Breast epithelium (tissue), 3 donors: ENCODE measurements around the gene CPXM2.

ENCODE experiments used
- POLR2AphosphoS5 ChIP-seq, 3 donors: sonication (generic); formaldehyde crosslinking; IDR thresholded peaks; one replicate each; pipeline ENCODE4 v1.6.1; 2017; ENCODE audit warnings: antibody characterized with exemption in 3 of 3
- TF ChIP-seq, protein P1 (sequence below), 3 donors: fragments of 450-650 bp; IDR thresholded peaks; one replicate each; pipeline ENCODE4 v1.5.1; 2016 to 2017; ENCODE audit warnings: antibody characterized with exemption in 3 of 3, mild to moderate bottlenecking in 3 of 3, moderate library complexity in 3 of 3

DNA sequence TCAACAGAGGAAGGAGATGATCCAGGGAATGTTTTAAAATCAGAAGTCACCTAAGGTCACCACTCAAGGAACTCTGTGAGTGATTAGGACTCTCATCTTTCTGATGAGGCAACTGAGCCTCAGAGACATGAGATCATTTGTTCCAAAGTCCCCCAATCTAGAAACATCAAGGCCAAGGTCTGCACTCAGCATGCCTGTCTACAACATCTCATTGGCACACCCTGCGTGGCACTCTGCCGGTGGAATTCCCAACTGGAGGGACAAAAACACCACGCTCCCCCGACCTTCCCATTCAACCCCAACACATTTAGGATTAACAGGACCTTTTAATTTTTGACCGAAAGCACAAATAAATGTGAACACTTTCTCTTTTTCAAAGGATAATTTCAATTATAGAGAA is 31.4 kb downstream of the CPXM2 start:
- TF ChIP-seq, protein P1, sequence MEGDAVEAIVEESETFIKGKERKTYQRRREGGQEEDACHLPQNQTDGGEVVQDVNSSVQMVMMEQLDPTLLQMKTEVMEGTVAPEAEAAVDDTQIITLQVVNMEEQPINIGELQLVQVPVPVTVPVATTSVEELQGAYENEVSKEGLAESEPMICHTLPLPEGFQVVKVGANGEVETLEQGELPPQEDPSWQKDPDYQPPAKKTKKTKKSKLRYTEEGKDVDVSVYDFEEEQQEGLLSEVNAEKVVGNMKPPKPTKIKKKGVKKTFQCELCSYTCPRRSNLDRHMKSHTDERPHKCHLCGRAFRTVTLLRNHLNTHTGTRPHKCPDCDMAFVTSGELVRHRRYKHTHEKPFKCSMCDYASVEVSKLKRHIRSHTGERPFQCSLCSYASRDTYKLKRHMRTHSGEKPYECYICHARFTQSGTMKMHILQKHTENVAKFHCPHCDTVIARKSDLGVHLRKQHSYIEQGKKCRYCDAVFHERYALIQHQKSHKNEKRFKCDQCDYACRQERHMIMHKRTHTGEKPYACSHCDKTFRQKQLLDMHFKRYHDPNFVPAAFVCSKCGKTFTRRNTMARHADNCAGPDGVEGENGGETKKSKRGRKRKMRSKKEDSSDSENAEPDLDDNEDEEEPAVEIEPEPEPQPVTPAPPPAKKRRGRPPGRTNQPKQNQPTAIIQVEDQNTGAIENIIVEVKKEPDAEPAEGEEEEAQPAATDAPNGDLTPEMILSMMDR (IDR thresholded peaks at IDR 0.05): no peak
- TF ChIP-seq POLR2AphosphoS5 (IDR thresholded peaks at IDR 0.05): no peak
